Left lung (tissue), 10 donors: ENCODE measurements around the gene LRRC49. TPM values are rescaled to one million over a fixed set of nuclear protein-coding genes. Genes with fewer than 3 reads are reported as not detected.
A peak's percentile ranks its signal among the peaks of the same experiment; 100 is the strongest.
"Not testable (repeated sequence)": the region's sequence is repeated elsewhere in the genome, so short reads cannot be mapped to it uniquely, and the experiment has no call there.

Source experiments
- ATAC-seq: fragments of 200-7000 bp; cut with Tn5 transposase; one replicate; pipeline ENCODE4 v1.9.1; 2020; ENCODE audit warnings: moderate library complexity
- DNase-seq, 4 donors: peaks; one replicate each; pipeline ENCODE4 v3.0.0-alpha.2; 2013 to 2020
- H3K27ac ChIP-seq, 2 donors: fragments of 200-600 bp; sonication (generic) in 1 of 2; one replicate each; pipeline versions ENCODE4 v1.5.0 to v1.8.0; 2020 to 2021
- H3K27me3 ChIP-seq, 2 donors: fragments of 200-600 bp; sonication (generic) in 1 of 2; one replicate each; pipeline versions ENCODE4 v1.5.0 to v1.8.0; 2020 to 2021
- H3K36me3 ChIP-seq, 2 donors: fragments of 200-600 bp; sonication (generic) in 1 of 2; one replicate each; pipeline versions ENCODE4 v1.5.0 to v1.8.0; 2020 to 2021
- H3K4me1 ChIP-seq, 2 donors: fragments of 200-600 bp; one replicate each; pipeline ENCODE4 v1.8.0; 2021
- H3K4me3 ChIP-seq, 2 donors: fragments of 200-600 bp; sonication (generic) in 1 of 2; one replicate each; pipeline versions ENCODE4 v1.5.0 to v1.8.0; 2020 to 2021; ENCODE audit warnings: mild to moderate bottlenecking in 1 of 2
- H3K9me3 ChIP-seq, 2 donors: fragments of 200-600 bp; sonication (generic) in 1 of 2; one replicate each; pipeline versions ENCODE4 v1.5.0 to v1.8.0; 2020 to 2021
- intact Hi-C, 2 donors: fragments of 100-400 bp; cut with DNase I; formaldehyde crosslinking; loops; one replicate each; pipeline versions ENCODE4 v1.11.2 to v1.14.2; 2022
- polyA plus RNA-seq, 6 donors: library from polyadenylated mRNA; unstranded; fragments of 120-200 nt; gene quantifications; one replicate each; pipeline ENCODE4 v1.2.1, GENCODE V29; 2013; ENCODE audit not compliant: insufficient read length in 6 of 6
- total RNA-seq, 2 donors: library from RNA; stranded (reverse); fragmentation: NEBNext Ultra II Directional; extraction: Animal tissue kit (Norgen Biotek cat#: 25700); gene quantifications; one replicate each; pipeline ENCODE4 v1.2.1, GENCODE V29; 2021
- TF ChIP-seq, protein P1 (sequence below), 2 donors: fragments of 200-600 bp; sonication (generic) in 1 of 2; IDR thresholded peaks; one replicate each; pipeline versions ENCODE4 v1.5.0 to v1.8.0; 2021; ENCODE audit warnings: antibody characterized with exemption in 2 of 2
- donor health status: DM: no; HTN: yes; CAD: no.
- donor health status: DM: no; HTN: no; CAD: no.

Gene LRRC49
- total and polyA plus RNA-seq, 8 donors = 4.2 to 24.1 (median 19.4) TPM

DNA sequence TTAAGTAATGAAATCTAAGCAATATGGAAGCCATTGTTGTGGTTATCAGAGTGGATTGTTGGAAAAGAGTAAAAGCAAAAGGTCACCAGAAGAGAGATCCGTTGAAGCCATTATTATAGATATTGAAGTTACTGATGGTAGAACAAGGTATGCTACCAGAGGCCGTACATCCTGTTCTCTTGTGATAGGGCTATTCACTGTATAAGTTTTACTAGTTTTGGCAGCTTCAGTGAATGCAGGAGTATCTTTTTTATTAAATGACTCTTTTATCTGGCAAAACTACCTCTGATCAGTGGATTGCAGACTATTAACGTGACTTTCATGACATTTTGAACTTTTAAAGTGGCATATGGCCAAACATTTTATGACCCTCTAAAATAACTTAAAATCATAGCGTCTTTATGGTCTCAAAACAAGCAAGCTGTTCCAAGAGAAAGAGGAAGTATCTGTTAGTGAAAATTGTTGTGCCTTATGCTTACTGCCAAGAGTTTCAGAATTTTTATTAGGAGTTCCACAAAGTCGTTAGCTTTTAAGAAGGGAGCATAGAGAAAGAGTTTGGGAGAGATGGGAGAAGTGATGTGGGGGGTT lies 102.9 kb downstream of the LRRC49 start:
- H3K4me1 ChIP-seq = no peaks in the 10 kb centered on the region
- DNase-seq (peak in 1 of 4 donors; percentile 44), ATAC-seq (no peak)
- H3K27me3 ChIP-seq = no peaks in the 10 kb centered on the region
- H3K9me3 ChIP-seq = no peaks in the 10 kb centered on the region
- H3K36me3 ChIP-seq = no peaks in the 10 kb centered on the region
- no peak overlapping the region for H3K4me3 ChIP-seq
- no peak overlapping the region for H3K27ac ChIP-seq
- TF ChIP-seq, protein P1, sequence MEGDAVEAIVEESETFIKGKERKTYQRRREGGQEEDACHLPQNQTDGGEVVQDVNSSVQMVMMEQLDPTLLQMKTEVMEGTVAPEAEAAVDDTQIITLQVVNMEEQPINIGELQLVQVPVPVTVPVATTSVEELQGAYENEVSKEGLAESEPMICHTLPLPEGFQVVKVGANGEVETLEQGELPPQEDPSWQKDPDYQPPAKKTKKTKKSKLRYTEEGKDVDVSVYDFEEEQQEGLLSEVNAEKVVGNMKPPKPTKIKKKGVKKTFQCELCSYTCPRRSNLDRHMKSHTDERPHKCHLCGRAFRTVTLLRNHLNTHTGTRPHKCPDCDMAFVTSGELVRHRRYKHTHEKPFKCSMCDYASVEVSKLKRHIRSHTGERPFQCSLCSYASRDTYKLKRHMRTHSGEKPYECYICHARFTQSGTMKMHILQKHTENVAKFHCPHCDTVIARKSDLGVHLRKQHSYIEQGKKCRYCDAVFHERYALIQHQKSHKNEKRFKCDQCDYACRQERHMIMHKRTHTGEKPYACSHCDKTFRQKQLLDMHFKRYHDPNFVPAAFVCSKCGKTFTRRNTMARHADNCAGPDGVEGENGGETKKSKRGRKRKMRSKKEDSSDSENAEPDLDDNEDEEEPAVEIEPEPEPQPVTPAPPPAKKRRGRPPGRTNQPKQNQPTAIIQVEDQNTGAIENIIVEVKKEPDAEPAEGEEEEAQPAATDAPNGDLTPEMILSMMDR (IDR thresholded peaks at IDR 0.05) = no peak
- intact Hi-C loops = no loop called here

DNA sequence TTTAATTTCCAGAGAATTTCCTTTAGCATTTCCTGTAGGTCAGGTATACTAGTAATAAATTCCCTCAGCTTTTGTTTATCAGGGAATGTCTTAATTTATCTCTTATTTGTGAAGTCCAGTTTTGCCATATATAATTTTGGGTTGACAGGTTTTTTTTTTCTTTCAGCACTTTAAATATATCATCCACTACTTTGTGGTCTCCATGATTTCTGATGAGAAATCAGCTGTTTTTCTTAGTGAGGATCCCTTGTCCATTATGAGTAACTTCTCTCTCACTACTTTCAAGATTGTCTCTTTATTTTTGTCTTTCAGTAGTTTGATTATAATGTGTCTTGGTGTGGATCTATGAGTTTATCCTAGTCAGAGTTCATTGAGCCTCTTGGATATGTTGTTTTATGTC lies 105.7 kb downstream of the LRRC49 start:
- Histone ChIP-seq H3K27ac (no peak overlapping the region), H3K9me3 (no peaks in the 10 kb centered on the region), H3K27me3 (no peaks in the 10 kb centered on the region), H3K36me3 (no peaks in the 10 kb centered on the region), H3K4me1 (no peaks in the 10 kb centered on the region), H3K4me3 (no peak overlapping the region)
- no peak for ATAC-seq
- intact Hi-C loops = no loop called here
- DNase-seq = no peak
- TF ChIP-seq, protein P1 (IDR thresholded peaks at IDR 0.05) = no peak

DNA sequence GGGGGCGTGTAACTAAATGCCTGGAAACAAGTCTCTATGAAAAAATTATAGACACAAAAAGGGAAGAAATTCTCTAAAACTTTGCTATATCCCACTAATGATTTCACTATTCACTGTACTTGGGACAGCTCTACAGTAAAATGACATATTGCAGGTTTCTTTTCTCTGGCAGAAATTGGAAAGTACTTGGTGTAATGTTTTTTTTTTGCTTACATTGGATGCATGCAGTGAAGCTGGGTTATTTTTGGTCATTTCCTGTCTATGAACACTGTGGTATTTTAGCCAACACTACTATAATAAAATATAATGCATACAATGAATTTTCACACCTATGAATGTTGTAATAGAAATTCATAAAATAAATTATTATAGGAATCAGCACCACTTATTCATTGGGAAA lies 109.7 kb downstream of the LRRC49 start:
- Histone ChIP-seq H3K27me3 (no peaks in the 10 kb centered on the region), H3K9me3 (no peaks in the 10 kb centered on the region), H3K4me1 (no peaks in the 10 kb centered on the region), H3K36me3 (no peaks in the 10 kb centered on the region), H3K4me3 (no peak overlapping the region), H3K27ac (no peak overlapping the region)
- DNase-seq (peak in 2 of 4 donors; percentile 11 to 58), ATAC-seq (no peak)
- TF ChIP-seq, protein P1 (IDR thresholded peaks at IDR 0.05) = no peak
- intact Hi-C loops = no loop called here

DNA sequence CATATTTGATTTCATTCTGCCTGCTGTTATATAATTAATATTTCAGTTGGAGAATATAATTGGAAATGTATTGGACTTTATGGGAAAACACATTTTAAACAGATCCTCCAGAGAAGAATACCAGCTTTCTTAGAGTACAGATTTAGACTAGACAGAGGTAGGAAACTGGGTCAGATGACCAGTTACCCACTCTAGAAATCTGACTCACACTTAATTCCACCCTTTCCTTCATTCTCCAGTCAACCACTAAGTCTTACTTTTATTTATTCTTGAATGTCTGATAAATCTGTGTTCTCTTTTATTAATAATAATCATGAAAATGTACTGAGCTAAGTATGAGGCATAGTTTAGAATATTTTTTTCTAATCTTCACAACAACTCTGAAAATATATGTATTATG lies 110.7 kb downstream of the LRRC49 start:
- intact Hi-C loops = no loop called here
- no peaks in the 10 kb centered on the region for H3K27me3 ChIP-seq
- TF ChIP-seq, protein P1 (IDR thresholded peaks at IDR 0.05) = no peak
- no peak overlapping the region for H3K27ac ChIP-seq
- no peaks in the 10 kb centered on the region for H3K4me1 ChIP-seq
- no peak for ATAC-seq
- H3K9me3 ChIP-seq = no peaks in the 10 kb centered on the region
- H3K36me3 ChIP-seq = no peaks in the 10 kb centered on the region
- H3K4me3 ChIP-seq = no peak overlapping the region
- no peak for DNase-seq

DNA sequence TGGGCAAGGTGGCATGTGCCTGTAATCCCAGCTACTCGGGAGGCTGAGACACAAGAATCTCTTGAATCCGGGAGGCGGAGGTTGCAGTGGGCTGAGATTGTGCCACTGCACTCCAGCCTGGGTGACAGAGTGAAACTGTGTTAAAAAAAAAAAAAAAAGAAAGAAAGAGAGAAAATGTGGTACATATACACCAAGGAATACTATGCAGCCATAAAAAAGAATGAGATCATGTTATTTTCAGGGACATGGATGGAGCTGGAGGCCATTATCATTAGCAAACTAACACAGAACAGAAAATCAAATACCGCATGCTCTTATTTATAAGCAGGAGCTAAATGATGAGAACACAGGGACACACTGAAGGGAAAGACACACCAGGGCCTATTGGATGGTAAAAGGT lies 111.9 kb downstream of the LRRC49 start:
- ATAC-seq, H3K4me3 ChIP-seq, DNase-seq, H3K4me1 ChIP-seq, H3K27ac ChIP-seq, H3K9me3 ChIP-seq, H3K27me3 ChIP-seq, intact Hi-C loops, H3K36me3 ChIP-seq: not testable (repeated sequence)

DNA sequence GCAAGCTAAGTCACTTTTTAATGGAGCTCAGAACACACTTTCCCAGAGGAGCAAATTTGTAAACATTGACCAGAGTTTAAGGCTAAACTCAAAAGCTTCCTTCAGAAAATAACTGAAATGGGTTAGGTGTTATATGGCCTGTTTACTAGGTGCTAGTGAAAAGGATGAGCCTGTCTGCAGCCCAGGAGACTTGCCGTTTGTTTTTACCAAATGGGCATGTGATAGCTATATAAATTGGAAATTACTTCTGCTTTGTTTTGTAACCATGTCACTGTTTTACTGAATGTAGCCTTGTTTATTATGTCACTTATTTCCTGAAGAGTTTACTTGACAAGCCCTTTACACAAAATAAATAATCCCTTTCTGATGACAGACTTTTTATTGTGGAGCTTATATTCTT lies 113.3 kb downstream of the LRRC49 start:
- DNase-seq = peak in 2 of 4 donors; percentile 49 to 58
- Histone ChIP-seq H3K4me3 (no peak overlapping the region), H3K9me3 (no peaks in the 10 kb centered on the region), H3K4me1 (no peaks in the 10 kb centered on the region), H3K27ac (no peak overlapping the region), H3K36me3 (no peaks in the 10 kb centered on the region), H3K27me3 (no peaks in the 10 kb centered on the region)
- TF ChIP-seq, protein P1 (IDR thresholded peaks at IDR 0.05) = no peak
- ATAC-seq = no peak
- intact Hi-C loops = no loop called here
